Testis (tissue), 3 donors: ENCODE measurements around the gene PARP8. TPM values are rescaled to one million over a fixed set of nuclear protein-coding genes. Genes with fewer than 3 reads are reported as not detected.
"Not testable (repeated sequence)": the region's sequence is repeated elsewhere in the genome, so short reads cannot be mapped to it uniquely, and the experiment has no call there.

Source experiments
- DNase-seq: peaks from one replicate; pipeline ENCODE4 v3.0.0-alpha.2; 2019
- H3K27ac ChIP-seq, 2 donors: fragments of 200-600 bp; sonication (generic); one replicate each; pipeline ENCODE4 v1.5.1; 2019
- H3K27me3 ChIP-seq: fragments of 200-600 bp; sonication (generic); one replicate; pipeline ENCODE4 v1.5.1; 2019
- H3K36me3 ChIP-seq: fragments of 200-600 bp; sonication (generic); one replicate; pipeline ENCODE4 v1.5.1; 2017; ENCODE audit warnings: low read depth; ENCODE audit errors: missing control alignments
- H3K4me1 ChIP-seq: fragments of 200-600 bp; sonication (generic); one replicate; pipeline ENCODE4 v1.5.1; 2019
- H3K4me3 ChIP-seq, 2 donors: fragments of 200-600 bp; sonication (generic); one replicate each; pipeline ENCODE4 v1.5.1; 2017 to 2019
- H3K9me3 ChIP-seq: fragments of 200-600 bp; sonication (generic); one replicate; pipeline ENCODE4 v1.5.1; 2017
- POLR2A ChIP-seq: fragments of 450-650 bp; IDR thresholded peaks from one replicate; pipeline ENCODE4 v1.6.1; 2017; ENCODE audit warnings: antibody characterized with exemption, mild to moderate bottlenecking, moderate library complexity
- WGBS, 2 donors: methylation state at CpG; one replicate each; pipeline ENCODE4 v1.1.5; 2018; 5-methylcytosine and 5-hydroxymethylcytosine counted together
- intact Hi-C: fragments of 100-400 bp; cut with DNase I; formaldehyde crosslinking; loops from one replicate; pipeline ENCODE4 v1.15.1; 2023; ENCODE audit warnings: low total_unique reads
- polyA plus RNA-seq: library from polyadenylated mRNA; stranded (reverse); fragments of 350-450 nt; fragmentation: Illumina TruSeq; extraction: RNeasy Lipid Tissue Mini Kit (QIAGEN cat#74804); gene quantifications from one replicate; pipeline ENCODE4 v1.2.3, GENCODE V29; 2014; ENCODE audit warnings: low read depth, low replicate concordance; ENCODE audit not compliant: insufficient read depth
- total RNA-seq, 2 donors: library from RNA; depleted of rRNA; stranded (reverse); fragments of >200 nt; gene quantifications; one replicate each; pipeline ENCODE4 v1.2.3, GENCODE V29; 2016
- TF ChIP-seq, protein P1 (sequence below), 3 experiments: fragments of 450-650 bp in 2 of 3; fragments of 200-600 bp in 1 of 3; sonication (generic) in 1 of 3; IDR thresholded peaks; one replicate each; pipeline ENCODE4 v1.5.1; 2016 to 2019; ENCODE audit warnings: antibody characterized with exemption in 3 of 3, mild to moderate bottlenecking in 2 of 3, moderate library complexity in 1 of 3

PARP8 gene
- total and polyA plus RNA-seq, 3 donors from 2014 or later: 14.4 to 24.3 (median 18.0) TPM

GRCh38 chr5:50770441-50770840, 104.0 kb downstream of the PARP8 start:
- Histone ChIP-seq H3K36me3 (no peaks in the 10 kb centered on the region), H3K4me3 (no peak overlapping the region), H3K27ac (no peak overlapping the region), H3K27me3 (no peaks in the 10 kb centered on the region), H3K9me3 (no peaks in the 10 kb centered on the region), H3K4me1 (no peaks in the 10 kb centered on the region)
- 90 to 98% methylated on average over 3 of the region's 3 CpGs for WGBS, 2 donors
- TF ChIP-seq POLR2A: no peak
- TF ChIP-seq, protein P1, sequence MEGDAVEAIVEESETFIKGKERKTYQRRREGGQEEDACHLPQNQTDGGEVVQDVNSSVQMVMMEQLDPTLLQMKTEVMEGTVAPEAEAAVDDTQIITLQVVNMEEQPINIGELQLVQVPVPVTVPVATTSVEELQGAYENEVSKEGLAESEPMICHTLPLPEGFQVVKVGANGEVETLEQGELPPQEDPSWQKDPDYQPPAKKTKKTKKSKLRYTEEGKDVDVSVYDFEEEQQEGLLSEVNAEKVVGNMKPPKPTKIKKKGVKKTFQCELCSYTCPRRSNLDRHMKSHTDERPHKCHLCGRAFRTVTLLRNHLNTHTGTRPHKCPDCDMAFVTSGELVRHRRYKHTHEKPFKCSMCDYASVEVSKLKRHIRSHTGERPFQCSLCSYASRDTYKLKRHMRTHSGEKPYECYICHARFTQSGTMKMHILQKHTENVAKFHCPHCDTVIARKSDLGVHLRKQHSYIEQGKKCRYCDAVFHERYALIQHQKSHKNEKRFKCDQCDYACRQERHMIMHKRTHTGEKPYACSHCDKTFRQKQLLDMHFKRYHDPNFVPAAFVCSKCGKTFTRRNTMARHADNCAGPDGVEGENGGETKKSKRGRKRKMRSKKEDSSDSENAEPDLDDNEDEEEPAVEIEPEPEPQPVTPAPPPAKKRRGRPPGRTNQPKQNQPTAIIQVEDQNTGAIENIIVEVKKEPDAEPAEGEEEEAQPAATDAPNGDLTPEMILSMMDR (IDR thresholded peaks at IDR 0.05): no peak
- intact Hi-C loops: no loop called here
- DNase-seq: no peak

GRCh38 chr5:50774446-50775175, 108.2 kb downstream of the PARP8 start:
- H3K36me3 ChIP-seq, H3K4me1 ChIP-seq, H3K9me3 ChIP-seq, DNase-seq, intact Hi-C loops, H3K27ac ChIP-seq, H3K4me3 ChIP-seq, H3K27me3 ChIP-seq: not testable (repeated sequence)
- WGBS, 2 donors: 96 to 99% methylated on average over 17 to 48 of the region's 51 CpGs

- Histone ChIP-seq H3K4me1 (no peaks in the 10 kb centered on the region), H3K4me3 (no peak overlapping the region), H3K27ac (no peak overlapping the region), H3K27me3 (no peaks in the 10 kb centered on the region), H3K9me3 (no peaks in the 10 kb centered on the region), H3K36me3 (no peaks in the 10 kb centered on the region)
- DNase-seq: no peak
- TF ChIP-seq, protein P1 (IDR thresholded peaks at IDR 0.05): no peak
- TF ChIP-seq POLR2A: no peak
- intact Hi-C loops: no loop called here
These were observed 119.6 kb downstream of the PARP8 start for GRCh38 chr5:50786073-50786472.

- Histone ChIP-seq H3K27me3 (no peaks in the 10 kb centered on the region), H3K36me3 (no peaks in the 10 kb centered on the region), H3K4me3 (no peak overlapping the region), H3K9me3 (no peaks in the 10 kb centered on the region), H3K27ac (no peak overlapping the region), H3K4me1 (no peaks in the 10 kb centered on the region)
- DNase-seq: no peak
- no peak for TF ChIP-seq POLR2A
- TF ChIP-seq, protein P1 (IDR thresholded peaks at IDR 0.05): no peak
- 94 to 98% methylated on average over 5 of the region's 5 CpGs for WGBS, 2 donors
- intact Hi-C loops: no loop called here
These were observed 125.4 kb downstream of the PARP8 start for GRCh38 chr5:50791813-50792212.

DNA sequence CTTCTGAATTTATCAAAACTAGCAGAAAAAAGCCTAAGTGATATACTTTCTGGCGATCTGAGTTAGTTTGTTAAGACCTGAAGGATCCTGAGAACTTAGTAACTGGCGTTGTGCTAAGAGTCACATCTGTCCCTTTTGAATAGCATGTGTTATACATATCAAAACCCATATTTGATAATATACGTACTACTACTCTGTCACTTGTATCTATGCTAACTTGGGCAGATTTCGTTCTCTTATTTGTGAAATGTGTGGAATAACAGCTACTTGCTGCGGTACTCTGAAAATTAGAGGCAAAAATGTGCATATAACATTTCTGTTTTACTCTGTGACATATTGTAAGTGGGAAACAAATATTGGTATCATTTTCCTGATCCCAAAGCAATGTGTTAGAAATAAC, 126.4 kb downstream of the PARP8 start:
- intact Hi-C loops: no loop called here
- H3K27me3 ChIP-seq: no peaks in the 10 kb centered on the region
- no peak for DNase-seq
- no peak overlapping the region for H3K27ac ChIP-seq
- no peak overlapping the region for H3K4me3 ChIP-seq
- no peaks in the 10 kb centered on the region for H3K9me3 ChIP-seq
- H3K36me3 ChIP-seq: no peaks in the 10 kb centered on the region
- TF ChIP-seq POLR2A: no peak
- TF ChIP-seq, protein P1 (IDR thresholded peaks at IDR 0.05): no peak
- WGBS, 2 donors: 89 to 96% methylated on average over 5 of the region's 5 CpGs
- no peaks in the 10 kb centered on the region for H3K4me1 ChIP-seq
